ENCODE data around the gene ERICH2. TPM values are rescaled to one million over a fixed set of nuclear protein-coding genes. Genes with fewer than 3 reads are reported as not detected.

The ERICH2 gene
- total and polyA plus RNA-seq, 2 donors (not counting 3 experiments of a cell fraction or from before 2014, with no cell fraction given), result not detected

DNA sequence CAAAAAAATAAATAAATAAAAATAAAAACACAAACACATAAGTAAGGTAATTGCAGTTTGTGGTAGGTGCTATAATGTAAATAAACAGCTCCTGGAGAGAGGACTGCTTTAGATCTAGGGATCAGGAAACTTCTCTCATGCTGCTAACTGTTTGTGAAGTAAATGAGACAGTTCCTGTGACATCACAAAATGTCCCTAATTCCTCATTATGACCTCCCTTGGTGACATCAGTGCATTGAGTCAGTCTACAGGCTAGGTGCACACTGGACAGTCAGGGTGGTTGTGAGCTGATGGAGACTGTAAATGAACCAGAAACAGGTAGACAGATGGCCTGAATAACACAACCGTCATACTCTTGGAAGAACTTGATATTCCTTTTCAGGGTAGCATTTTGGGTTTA, 13.4 kb downstream of the ERICH2 start:
- POLR2A ChIA-PET, result no interaction called here
- Histone ChIP-seq H4K20me1 (replicated peaks; ENCODE audit: control insufficient read depth, extremely low read depth, insufficient read depth, low read length) (no peaks in the 10 kb centered on the region), H3K9me1 (replicated peaks; ENCODE audit: control insufficient read depth, extremely low read depth, insufficient read depth, low read length) (no peaks in the 10 kb centered on the region), H2AFZ (ENCODE audit: low read depth, low read length) (no peak overlapping the region), H3K27me3 (ENCODE audit: control insufficient read depth in 2 of 2, insufficient read depth in 2 of 2, low read length in 2 of 2) (peaks cover 4 to 22% of the 10 kb centered on the region in 2 experiments), H3K4me1 (ENCODE audit: control insufficient read depth, extremely low read depth, insufficient read depth, low read length) (no peaks in the 10 kb centered on the region), H3K36me3 (ENCODE audit: control insufficient read depth in 2 of 2, extremely low read depth in 1 of 2, insufficient read depth in 2 of 2, low read length in 2 of 2) (no peaks in the 10 kb centered on the region), H3K4me2 (ENCODE audit: insufficient read depth, low read length) (no peak overlapping the region), H3K4me3 (replicated peaks in 1 of 3; ENCODE audit: insufficient read depth in 1 of 3, low read depth in 1 of 3, low read length in 3 of 3) (no peak overlapping the region), H3K27ac (ENCODE audit: insufficient read depth, low read depth, low read length) (no peak overlapping the region), H3K79me2 (ENCODE audit: control insufficient read depth, insufficient read depth, low read length) (no peaks in the 10 kb centered on the region), H3K9me3 (replicated peaks; ENCODE audit: control insufficient read depth, insufficient read depth, low read length) (no peaks in the 10 kb centered on the region), H3K9ac (replicated peaks; ENCODE audit: extremely low read depth, insufficient read depth, low read length) (no peak overlapping the region)
- DNase-seq (ENCODE audit: low read depth, low spot score) (no peak), FAIRE-seq (no peak)
- no TSS peak for BruUV-seq (replicated peaks)
- dilution Hi-C loops (cut with MboI; ENCODE audit: extremely low pct_ligation_motif_present, low sequenced_read_pairs) (no loop called here), intact Hi-C loops (cut with micrococcal nuclease) (no loop called here)
- CTCF ChIA-PET, result interaction anchor here (1.8 kb wide), 1 partner anchor 18 kb away, joined by 5 read pairs; no protein-coding TSS in a partner anchor
- TF ChIP-seq MYC (IDR thresholded peaks at IDR 0.05; ENCODE audit: low read depth, low read length) (no peak), CTCF (IDR thresholded peaks at IDR 0.05; ENCODE audit: extremely low read depth in 1 of 2, insufficient read depth in 1 of 2, low read depth in 1 of 2, low read length in 2 of 2) (no peak), GATA2 (IDR thresholded peaks at IDR 0.05; ENCODE audit: insufficient read depth, insufficient read length, low read depth, low read length) (no peak), POLR2A (IDR thresholded peaks at IDR 0.05; ENCODE audit: low read depth, low read length) (no peak), EZH2 (IDR thresholded peaks at IDR 0.05; ENCODE audit: borderline replicate concordance, low read depth, low read length, severe bottlenecking) (no peak), JUN (IDR thresholded peaks at IDR 0.05; ENCODE audit: borderline replicate concordance, insufficient read depth, insufficient read length, low read depth) (no peak), FOS (IDR thresholded peaks at IDR 0.05; ENCODE audit: borderline replicate concordance, insufficient read depth, low read length) (no peak), POLR2AphosphoS5 (IDR thresholded peaks at IDR 0.05; ENCODE audit: insufficient read depth, low read depth, low read length) (no peak)
- TF ChIP-seq, protein P1, sequence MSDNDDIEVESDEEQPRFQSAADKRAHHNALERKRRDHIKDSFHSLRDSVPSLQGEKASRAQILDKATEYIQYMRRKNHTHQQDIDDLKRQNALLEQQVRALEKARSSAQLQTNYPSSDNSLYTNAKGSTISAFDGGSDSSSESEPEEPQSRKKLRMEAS (IDR thresholded peaks at IDR 0.05; ENCODE audit: insufficient read depth, insufficient read length), result no peak
